T-helper 1 cell treated with Interleukin-12 subunit alpha and Interleukin-12 subunit beta and Interleukin-4 antibody, amounts not matched to agents 30 ng/mL and 1 ng/mL, for 36 hours (primary cell): ENCODE data around the gene MRPL21. TPM values are rescaled to one million over a fixed set of nuclear protein-coding genes. Genes with fewer than 3 reads are reported as not detected.
"Not testable (repeated sequence)": the region's sequence is repeated elsewhere in the genome, so short reads cannot be mapped to it uniquely, and the experiment has no call there.

Experiments
- intact Hi-C: fragments of 100-400 bp; cut with micrococcal nuclease; formaldehyde crosslinking; loops from one replicate; pipeline ENCODE4 v1.15.1; 2024
- total RNA-seq: library from RNA; stranded (reverse); gene quantifications from 2 replicates; pipeline ENCODE4 v1.2.3, GENCODE V29; 2022

Gene MRPL21
- total RNA-seq, 1 donor from 2014 or later: 68.5 TPM

DNA sequence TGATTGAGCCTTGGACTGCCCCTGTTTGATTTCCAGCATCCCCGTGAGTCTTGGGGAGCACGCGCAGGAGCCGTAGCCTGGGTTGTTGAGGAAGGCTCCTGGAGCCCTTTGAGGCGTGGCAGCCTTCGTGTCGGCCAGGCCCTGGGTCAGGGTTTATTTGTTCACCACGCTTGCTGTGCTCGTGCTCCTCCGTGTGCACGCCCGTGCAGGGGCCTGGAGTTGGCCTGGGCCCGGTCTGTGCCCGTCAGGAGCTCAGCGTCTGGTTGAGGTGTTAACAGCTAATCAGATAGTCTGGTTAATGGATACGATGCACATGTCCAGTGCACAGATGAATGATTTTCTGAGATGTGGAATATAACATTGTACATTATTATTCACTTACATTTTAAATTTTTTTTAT is 8.1 kb upstream of the MRPL21 start:
- intact Hi-C loops: no loop called here

DNA sequence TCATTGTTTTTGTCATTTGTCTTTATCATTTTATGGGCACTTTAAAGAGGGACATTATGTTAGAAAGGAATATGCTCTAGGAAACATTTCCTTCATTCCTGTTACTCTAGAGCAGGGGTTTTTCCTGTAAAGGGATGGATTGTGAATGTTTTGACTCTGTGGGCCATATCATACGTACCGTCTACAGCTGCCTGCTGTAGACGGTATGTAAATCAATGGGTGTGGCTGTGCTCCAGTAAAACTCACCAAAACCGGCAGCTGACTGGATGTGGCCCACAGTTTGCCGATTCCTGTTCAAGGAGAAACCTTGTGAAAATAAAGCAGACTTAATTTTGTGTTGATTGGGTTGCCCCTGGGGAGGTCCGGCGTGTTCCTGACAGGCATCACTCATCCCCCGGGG is 7.3 kb upstream of the MRPL21 start:
- intact Hi-C loops: no loop called here

DNA sequence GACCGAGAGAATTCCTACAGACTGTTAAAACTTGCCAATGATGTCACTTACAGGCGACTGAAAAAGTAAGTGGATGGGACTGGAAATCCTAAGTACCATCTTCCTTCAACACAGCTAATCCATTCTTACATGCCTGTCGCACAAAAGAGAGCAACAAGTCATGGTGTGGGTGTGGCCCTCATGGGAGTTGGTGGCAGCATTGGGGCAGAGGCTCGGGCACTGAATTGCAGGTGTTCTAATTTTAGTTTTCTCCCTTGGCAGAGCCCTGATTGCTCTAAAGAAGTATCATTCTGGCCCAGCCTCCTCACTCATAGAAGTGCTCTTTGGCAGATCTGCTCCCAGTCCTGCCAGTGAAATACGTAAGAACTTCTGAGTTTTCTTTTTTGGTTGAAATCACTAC is 4.6 kb upstream of the MRPL21 start:
- intact Hi-C loops: no loop called here

DNA sequence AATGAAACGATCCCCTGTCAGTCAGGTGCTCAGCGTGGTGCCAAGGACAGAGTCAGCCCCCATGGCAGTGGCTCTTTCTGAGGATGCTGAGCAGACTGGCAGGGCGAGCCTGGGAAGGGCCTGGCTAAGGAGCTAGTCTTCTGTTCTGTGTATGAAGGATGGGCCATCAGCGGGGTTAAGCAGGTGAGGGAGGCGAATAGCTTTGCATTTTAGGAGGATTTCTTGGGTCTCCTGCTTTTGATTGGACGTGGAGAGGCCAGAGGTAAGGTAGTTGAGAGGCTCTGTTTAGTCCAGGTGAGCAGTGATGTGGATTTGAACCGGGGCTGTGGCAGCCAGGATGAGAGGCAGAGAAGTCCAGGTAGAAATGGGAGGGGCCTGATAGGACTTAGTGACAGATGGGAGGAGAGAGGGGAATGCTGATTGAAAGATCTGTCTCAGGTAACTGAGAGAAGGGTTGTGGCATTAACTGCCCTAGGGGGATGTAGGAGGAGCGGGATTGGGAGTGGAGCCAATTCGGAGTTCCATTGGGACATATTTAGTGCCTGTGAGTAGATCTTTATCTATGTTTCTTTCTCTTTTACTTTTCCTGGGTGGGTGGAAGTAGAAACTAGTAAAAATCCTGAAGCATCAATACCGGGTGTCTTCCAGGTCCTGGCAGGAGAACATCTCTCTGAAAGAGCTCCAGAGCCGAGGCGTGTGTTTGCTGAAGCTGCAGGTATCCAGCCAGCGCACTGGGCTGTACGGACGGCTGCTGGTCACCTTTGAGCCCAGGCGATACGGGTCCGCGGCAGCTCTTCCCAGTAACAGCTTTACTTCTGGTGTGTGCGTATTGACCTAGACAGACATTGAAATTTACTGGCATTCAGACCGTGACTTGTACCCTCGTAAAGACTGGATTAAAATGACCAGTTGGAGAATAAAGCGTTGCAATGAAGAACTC is 2.1 kb upstream of the MRPL21 start:
- intact Hi-C loops: no loop called here

DNA sequence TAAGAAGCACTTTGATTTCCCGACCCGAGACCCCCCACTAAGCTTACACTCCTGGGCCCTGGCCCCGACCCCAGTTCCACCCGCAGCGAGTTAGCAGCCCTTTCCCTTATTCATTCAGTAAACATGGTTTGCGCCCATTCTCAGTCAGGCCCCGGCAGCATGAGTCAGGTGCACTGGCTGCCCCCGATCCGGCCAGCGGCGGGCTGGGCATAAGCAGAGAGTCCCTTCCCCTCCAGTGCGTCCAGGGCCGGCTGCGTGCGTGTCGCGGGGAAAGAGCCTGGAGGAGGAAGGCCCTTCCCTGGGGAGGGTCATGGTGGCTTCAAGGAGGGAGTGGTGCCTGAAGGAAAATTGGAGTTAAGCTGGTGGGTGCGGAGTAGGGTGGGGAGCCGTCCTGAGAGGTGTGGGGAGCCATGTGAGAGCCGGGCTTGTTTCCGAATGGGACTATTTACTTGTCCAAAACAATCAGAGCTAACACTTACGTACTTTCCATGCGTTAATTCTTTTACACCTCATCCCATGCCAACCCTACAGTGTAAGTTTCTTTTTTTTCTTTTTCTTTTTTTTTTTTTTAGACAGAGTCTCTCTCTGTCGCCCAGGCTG is 716 bp upstream of the MRPL21 start:
- intact Hi-C loops: loop anchor here (5.0 kb wide), 2 partner anchors 393 to 442 kb away; partner anchors contain the start of gene PPP6R3

DNA sequence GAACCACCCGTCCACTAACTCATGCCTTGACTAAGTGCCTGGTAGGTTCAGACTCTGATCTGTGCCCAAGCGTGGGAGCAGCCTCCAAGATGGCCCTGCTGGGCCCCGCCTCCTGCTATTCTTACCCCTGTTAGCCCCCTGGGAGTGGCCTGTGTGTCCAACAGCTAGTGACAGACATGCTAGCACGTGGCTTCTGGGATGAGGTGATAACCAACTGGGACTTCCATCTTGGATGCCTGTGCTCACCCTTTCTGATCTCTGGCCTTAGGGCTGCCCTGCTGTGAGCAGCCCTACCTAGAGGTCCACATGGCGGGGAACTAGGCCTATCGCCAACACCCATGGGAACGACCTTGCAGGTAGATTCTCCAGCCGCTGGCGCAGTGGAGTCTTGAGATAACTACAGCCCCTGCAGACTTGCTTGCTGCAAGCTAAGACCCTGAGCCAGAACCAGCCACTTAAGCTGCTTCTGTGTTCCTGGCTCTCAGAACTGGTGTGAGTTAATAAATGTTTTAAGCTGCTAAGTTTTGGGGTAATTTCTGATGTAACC is 2.7 kb downstream of the MRPL21 start:
- intact Hi-C loops: loop anchor here (5.0 kb wide), 2 partner anchors 396 to 439 kb away; partner anchors contain the start of gene PPP6R3

DNA sequence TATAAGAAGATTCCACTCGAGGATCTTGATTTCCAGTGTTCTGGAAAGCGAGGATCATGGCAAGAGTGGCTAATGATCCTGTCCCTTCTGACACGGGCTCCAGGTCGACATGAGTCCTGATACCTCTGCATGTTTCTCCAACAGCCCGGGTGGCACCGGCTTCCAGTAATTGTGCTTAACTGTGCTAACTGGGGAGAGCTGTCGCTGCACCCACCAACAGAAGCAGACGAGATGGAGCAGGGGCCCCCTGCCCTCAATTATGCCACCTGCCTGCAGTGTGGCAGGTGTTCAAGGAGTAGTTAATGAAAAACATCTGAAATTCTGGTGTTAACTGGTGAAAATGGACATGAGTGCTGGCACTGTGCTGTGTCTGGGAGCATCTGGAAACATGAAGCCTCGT is 6.2 kb downstream of the MRPL21 start:
- intact Hi-C loops: no loop called here

DNA sequence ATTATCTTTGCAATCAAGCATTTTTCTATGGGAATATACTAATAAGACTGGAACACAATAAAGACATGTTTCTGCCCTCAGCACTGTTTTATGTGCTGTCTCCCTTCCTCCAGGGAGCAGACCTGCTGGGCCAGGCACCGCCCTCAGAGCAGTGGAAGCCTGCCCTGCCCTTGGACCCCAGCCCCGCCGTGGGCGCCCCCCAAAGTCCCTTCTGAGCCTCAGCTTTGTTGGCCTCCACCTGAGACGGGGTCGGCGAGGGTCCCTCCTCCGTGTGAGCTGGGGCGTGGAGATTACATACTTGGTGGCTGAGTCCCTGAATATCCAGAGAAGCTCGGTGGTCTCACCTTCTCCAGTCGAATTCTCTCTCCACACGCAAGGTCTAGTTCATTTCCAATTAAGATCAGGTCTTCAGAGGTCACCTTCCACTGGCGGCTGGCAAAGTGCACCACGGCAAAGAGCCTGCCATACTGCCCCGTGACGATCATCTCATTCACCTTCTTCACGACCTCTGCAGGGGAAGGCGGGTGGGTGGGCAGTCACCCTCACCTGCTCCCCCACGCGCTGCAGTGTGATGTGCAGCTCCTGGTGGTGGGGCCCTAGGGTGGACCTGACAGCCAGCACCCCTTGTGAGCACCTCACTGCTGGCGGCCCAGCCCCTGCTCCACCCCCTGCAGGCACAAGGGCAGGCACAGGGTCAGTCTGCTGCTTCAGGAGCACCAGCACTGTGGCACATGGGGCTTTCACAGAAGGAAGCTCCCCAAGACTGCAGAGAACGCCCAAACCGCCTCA is 7.3 kb downstream of the MRPL21 start:
- intact Hi-C loops: no loop called here

DNA sequence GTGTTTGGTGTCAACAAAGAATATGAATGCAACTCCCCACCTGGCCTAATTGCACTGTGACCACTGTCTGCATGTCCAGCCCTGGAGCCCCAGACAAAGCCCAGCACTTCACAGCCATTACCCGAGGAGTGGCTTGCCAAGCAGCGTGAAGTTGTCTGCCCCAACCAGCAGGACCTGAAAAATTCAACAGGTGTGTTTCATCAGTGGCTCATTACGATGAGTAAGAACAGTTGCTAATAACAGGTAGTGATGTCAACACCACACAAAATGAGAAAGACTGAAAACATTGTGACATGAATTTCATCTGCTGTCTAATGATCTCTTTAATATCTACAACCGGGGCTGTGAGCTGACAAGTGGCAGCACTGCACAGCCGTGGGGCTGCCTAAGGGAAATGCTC is 10.3 kb downstream of the MRPL21 start:
- intact Hi-C loops: no loop called here

DNA sequence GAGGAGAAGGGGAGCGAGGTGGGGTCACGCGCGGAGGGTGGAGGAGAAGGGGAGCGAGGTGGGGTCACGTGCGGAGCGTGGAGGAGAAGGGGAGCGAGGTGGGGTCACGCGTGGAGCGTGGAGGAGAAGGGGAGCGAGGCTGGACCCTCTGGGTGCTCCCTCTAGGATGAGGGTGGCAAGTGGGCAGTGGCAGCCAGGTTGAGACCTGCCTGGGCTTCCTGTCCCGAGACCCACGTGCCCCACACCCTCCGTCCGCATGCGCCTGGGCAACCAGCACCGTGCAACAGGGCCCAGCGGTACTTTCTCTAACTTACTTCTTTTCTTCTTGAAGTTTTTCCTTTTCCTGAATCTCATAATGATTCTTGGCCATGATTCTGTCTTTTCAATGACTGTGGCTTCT is 11.1 kb downstream of the MRPL21 start:
- intact Hi-C loops: no loop called here

DNA sequence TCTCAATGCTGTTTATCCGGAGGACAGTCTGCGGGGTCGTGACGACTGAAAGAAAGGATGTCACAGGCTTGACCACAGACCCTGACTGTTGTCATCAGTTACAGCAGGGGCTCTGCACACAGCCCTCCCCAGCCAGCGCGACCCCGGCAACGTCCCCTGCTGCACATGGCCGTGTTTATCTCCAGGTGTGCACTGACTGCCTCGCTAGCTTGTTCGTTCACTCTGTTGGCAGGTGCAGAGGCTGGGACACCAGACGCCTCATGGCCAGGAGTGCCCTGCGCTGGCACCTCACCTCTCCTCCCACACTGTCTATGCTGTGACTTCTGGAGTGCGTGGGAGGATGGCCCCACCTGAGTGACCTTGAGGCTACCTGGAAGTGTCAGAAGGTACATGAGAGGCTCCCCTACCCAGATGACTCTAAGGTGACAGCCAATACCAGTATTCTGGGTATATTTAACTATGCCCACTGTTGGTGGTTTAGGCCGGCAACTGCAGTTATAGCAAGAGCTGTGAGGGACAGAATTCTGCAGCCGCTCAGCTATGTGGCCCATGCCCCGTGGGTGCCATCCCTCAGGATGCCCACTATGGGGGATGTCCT is 12.2 kb downstream of the MRPL21 start:
- intact Hi-C loops: no loop called here

DNA sequence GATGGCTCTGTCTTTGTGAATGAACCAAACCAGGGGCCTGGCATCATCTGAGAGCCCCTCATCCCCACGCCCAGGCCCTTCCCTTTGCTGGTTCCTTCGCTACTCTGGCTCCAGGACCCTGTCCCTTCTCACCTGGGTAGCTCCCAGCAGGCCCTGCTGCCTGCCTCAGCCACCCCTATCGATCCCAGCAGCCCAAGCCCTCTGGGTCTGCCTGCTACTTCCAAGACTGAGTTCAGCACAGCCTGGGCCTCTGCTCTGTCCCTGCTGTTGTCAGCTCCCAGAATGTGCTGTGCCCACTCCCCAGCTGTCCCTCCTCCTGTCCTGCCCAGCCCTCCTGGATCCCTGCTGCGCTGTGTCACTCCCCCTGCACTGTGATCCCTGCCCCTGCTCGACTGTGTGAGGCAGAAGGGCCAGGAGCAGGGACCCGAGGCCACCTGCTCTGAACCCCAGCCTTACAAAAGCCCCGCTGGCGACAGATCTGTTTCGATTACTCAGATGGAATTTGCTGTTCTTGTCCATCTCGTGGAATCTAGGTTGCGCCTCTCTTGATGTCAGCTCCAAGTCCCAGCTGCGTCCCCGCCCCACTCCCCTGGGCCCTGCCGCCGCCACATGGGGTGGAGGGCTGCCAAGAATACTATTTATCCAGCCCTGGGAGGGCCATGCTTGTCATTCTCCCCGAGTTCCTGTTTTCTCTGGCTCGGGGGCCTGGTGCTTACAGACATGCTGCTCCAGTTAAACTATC is 13.0 kb downstream of the MRPL21 start:
- intact Hi-C loops: no loop called here

DNA sequence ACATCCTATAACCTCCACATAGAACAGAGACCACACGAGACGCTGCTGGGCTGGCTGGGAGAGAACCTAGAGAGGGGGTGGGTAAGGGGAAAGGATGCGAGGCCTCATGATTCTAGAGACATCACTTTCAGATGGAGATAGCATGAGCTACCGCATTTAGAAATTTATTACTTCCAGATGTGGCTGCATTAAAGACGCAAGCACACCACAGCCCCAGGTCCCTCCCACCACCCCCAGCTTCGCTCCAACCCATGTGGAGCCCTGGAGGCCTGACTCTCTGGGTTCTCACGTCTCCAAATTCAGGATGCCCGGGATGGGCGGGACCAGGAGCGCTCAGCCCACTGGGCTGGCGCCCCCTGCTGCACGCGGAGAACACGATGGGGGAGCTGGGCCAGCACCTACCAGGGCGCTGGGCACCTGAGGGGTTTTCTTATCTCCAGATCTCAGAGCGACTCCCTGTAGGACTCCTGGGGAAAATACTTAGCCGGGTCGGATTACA is 13.6 kb downstream of the MRPL21 start:
- intact Hi-C loops: no loop called here

DNA sequence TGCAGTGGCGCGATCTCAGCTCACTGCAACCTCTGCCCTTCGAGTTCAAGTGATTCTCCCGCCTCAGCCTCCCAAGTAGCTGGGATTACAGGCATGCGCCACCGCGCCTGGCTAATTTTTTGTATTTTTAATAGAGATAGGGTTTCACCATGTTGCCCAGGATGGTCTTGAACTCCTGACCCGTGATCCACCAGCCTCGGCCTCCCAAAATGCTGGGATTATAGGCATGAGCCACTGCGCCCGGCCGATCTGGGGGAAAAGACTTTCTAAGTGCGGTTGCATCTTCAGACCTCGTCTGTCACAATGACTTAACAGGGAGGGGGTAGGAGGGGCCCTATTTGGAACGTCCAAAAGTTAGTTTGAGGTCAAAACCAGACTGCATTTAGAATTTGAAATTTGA is 18.8 kb downstream of the MRPL21 start:
- intact Hi-C loops: not testable (repeated sequence)

DNA sequence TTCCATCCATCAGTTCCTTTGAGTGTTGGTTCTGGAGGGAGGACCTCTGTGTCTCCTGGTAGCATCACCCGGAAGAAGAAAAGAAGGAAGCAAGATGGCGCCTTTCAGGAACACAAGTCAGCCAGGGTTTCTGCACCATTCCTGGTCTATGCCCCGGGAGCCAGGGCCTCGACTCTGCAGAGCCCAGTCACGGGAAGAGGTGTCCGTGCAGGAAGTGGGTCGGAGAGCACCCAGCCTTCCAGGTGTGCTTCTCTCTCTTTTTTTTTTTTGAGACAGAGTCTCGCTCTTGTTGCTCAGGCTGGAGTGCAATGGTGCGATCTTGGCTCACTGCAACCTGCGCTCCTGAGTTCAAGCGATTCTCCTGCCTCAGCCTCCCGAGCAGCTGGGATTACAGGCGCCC is 21.2 kb downstream of the MRPL21 start:
- intact Hi-C loops: no loop called here

DNA sequence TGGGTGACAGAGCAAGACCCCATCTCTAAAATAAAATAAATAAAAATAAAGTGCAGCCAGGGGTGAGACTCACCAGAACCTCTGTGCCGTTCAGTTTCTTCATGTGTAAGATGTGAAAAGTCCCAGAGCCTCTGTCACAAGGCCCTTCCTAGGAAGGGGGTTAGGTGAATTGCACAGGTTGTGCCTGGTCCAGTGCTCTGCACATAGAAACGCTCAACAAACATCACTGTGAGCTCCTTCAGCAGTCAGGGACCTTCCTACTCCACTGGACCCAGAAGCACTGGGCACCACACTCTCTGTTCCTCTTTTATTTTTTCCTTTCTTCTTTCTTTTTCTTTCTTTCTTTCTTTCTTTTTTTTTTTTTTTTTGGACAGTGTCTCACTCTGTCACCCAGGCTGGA is 22.3 kb downstream of the MRPL21 start:
- intact Hi-C loops: no loop called here

DNA sequence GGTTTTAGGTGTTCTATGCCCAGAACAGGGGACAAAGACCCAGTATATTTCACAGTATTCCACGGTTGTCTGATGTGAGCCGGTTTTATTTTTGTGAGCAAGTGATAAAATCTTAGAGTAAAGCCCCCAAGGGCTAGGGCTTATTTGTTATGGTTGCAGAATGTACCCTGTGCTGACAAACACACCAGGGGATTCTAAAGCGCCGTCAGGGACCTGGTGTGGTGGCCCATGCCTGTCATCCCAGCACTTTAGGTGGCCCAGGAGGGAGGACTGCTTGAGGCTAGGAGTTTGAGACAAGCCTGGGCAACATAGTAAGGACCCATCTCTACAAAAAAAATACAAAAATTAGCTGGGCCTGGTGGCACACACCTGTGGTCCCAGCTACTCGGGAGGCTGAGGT is 22.8 kb downstream of the MRPL21 start:
- intact Hi-C loops: no loop called here

DNA sequence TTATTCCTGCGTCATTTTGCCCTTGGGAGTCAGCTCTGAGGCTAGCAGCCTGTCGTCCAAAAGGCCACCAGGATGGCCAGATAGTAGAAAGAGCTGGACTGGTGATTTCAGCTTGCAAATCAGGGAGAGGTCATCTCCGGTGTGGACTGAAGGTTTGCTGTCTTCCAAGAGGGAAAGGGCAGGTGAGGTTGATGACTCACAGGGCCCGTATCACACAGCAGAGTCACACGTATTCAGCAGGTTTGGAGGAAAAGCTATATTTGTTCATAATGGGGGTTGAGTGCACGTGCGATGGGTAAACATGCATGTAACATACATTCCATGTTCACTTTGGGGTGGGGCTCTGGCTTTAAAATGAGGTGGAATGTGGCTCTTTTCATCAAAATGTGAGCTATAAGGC is 25.6 kb downstream of the MRPL21 start:
- intact Hi-C loops: no loop called here

DNA sequence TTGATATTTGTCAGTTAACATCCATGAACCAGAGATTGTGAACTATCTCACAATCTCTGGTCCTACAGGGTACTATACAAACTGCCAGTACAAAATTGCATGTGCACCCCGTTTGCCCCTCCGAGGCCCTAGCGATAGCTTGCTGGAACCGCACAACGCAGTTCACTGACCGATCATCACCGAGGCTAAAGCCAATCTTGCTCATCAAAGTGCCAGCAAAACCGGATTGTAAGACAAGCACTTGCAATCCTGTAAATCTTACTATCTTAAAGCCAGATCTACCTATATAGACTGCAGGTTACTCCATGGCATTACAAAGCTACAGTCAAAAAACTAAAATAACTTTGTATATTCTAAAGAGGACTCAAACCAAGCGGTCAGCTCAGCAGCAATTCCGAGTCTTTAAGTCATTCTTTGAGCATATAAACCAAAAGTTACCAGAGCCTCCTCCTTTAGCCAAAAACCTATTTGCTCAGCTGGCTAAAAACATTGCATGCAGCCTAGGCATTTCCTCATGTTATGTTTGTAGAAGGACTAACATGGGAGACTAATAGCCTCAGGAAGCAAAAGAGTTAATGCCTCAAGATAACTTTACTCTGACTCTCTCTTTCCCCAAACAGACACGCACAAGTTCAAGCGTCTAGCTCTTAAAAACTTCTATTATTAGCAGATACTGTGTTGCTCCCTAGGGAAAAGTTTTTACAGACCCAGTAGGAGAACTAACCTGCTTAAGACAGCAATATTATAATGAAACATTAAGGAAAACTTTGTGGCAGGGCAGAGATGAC is 31.2 kb downstream of the MRPL21 start:
- intact Hi-C loops: no loop called here

DNA sequence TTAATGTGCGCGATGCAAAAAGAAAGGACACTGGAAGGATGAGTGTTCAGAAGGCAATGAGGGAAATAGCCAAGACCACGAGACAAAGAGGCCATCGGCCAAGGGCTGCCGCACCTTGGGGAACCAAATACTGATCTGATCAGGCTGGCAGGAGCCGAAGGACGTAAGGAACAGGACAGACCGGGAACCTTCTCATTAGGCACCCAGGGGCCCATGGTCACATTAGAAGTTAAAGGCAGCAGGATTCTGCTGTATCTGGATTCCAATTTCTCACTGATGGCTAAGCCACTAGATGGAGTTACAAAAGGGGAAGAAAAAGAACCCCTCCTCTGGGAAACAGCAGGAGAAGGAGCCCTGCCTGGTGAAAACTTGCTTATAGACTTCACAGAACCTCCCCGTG is 33.2 kb downstream of the MRPL21 start:
- intact Hi-C loops: no loop called here
